DND-41 (cell line): ENCODE data around the gene VWA8.
"Not testable (repeated sequence)": the region's sequence is repeated elsewhere in the genome, so short reads cannot be mapped to it uniquely, and the experiment has no call there.

Experiments used
- ATAC-seq: fragments of 200-7000 bp; cut with Tn5 transposase; 3 replicates; pipeline ENCODE4 v1.9.1; 2021; ENCODE audit warnings: low read depth; ENCODE audit not compliant: insufficient read depth
- DNase-seq: peaks from one replicate; pipeline ENCODE4 v3.0.0-alpha.2; 2020
- H2AFZ ChIP-seq: 2 replicates; pipeline ENCODE4 v1.6.0; 2012; ENCODE audit warnings: low read depth, low read length
- H3K27ac ChIP-seq: 2 replicates; pipeline ENCODE4 v1.5.1; 2012; ENCODE audit warnings: low read length, inconsistent platforms
- H3K27me3 ChIP-seq: fragments of 200-600 bp; sonication (generic); 2 replicates; pipeline ENCODE4 v1.6.0; 2012; ENCODE audit warnings: low read length, mild to moderate bottlenecking, inconsistent platforms; ENCODE audit not compliant: insufficient read depth, poor library complexity
- H3K36me3 ChIP-seq: 2 replicates; pipeline ENCODE4 v1.5.1; 2012; ENCODE audit warnings: low read length, inconsistent platforms; ENCODE audit not compliant: insufficient read depth
- H3K4me1 ChIP-seq: 2 replicates; pipeline ENCODE4 v1.5.1; 2012; ENCODE audit warnings: mild to moderate bottlenecking, low read length; ENCODE audit not compliant: insufficient read depth
- H3K4me2 ChIP-seq: 2 replicates; pipeline ENCODE4 v1.6.0; 2012; ENCODE audit warnings: mild to moderate bottlenecking, moderate library complexity, low read length, inconsistent platforms; ENCODE audit not compliant: insufficient read depth
- H3K4me3 ChIP-seq, 2 experiments: fragments of 200-600 bp in 1 of 2; shearing (Covaris generic) in 1 of 2; 2 replicates each; pipeline ENCODE4 v1.5.1; 2012 to 2016; ENCODE audit warnings: inconsistent platforms in 2 of 2, low read length in 2 of 2, mild to moderate bottlenecking in 2 of 2, low read depth in 1 of 2, moderate library complexity in 1 of 2
- H3K79me2 ChIP-seq: 2 replicates; pipeline ENCODE4 v1.6.0; 2012; ENCODE audit warnings: low read length, inconsistent platforms; ENCODE audit not compliant: insufficient read depth
- H3K9ac ChIP-seq: 2 replicates; pipeline ENCODE4 v1.6.0; 2012; ENCODE audit warnings: low read depth, mild to moderate bottlenecking, inconsistent platforms, low read length, moderate library complexity
- H3K9me3 ChIP-seq: 2 replicates; pipeline ENCODE4 v1.5.1; 2012; ENCODE audit warnings: low read length, moderate library complexity, mild to moderate bottlenecking, inconsistent platforms; ENCODE audit not compliant: insufficient read depth, severe bottlenecking
- H4K20me1 ChIP-seq: 2 replicates; pipeline ENCODE4 v1.6.0; 2012; ENCODE audit warnings: low read length; ENCODE audit not compliant: insufficient read depth
- EZH2 ChIP-seq: IDR thresholded peaks from 3 replicates; pipeline ENCODE4 v1.6.1; 2012; ENCODE audit warnings: borderline replicate concordance, low read depth, mild to moderate bottlenecking, moderate library complexity, low read length, inconsistent platforms; ENCODE audit not compliant: severe bottlenecking
- TF ChIP-seq, protein P1 (sequence below): IDR thresholded peaks from 2 replicates; pipeline ENCODE4 v1.5.1; 2012; ENCODE audit warnings: borderline replicate concordance, low read length, moderate library complexity, mild to moderate bottlenecking; ENCODE audit not compliant: poor library complexity, severe bottlenecking; ENCODE audit errors: extremely low read depth

The VWA8 gene

DNA sequence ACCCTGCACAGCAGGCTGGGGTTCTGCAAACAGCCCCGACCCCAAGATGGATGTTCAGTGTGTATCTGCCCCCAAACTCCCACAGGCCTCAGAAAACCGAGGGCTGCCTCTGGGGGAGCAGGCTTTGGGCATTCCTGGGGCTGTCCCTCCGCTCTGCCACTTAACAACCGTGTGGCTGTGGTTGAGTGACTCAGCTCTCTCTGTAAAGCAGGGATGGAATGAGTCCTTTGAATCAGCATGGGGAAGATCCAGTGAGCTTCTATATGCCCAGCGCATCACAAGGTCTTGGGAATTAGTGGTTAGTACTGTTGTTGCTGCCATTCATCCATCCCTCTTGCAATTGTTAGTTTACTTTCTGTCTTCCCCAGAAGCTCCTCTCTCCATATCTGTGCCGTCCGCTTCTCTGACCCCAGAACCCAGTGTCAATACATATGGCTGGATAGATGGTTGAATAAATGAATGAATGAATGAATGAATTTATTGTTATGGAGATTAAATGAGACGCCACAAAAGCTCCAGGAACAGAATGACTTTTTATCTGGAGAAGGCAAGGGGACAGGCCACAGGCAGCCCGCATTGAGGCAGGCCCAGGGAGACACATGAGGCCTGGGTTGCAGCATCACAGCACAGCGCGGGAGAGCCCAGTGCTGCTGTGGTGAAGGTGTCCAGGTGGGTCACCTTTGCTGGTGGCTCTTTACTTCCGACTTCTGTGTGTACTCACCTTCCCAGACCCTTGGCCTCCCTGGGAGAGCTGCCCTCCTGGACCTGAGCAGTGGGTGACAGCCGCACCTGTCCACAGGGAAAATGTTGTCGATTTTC lies 414.3 kb downstream of the VWA8 start:
- Histone ChIP-seq H2AFZ (no peak overlapping the region), H3K4me1 (no peaks in the 10 kb centered on the region), H3K9me3 (no peaks in the 10 kb centered on the region), H3K27ac (no peak overlapping the region), H3K4me3 (no peak overlapping the region), H3K36me3 (no peaks in the 10 kb centered on the region), H3K27me3 (no peaks in the 10 kb centered on the region), H3K4me2 (no peak overlapping the region), H3K79me2 (no peaks in the 10 kb centered on the region), H3K9ac (no peak overlapping the region), H4K20me1 (no peaks in the 10 kb centered on the region)
- no peak for TF ChIP-seq EZH2
- TF ChIP-seq, protein P1, sequence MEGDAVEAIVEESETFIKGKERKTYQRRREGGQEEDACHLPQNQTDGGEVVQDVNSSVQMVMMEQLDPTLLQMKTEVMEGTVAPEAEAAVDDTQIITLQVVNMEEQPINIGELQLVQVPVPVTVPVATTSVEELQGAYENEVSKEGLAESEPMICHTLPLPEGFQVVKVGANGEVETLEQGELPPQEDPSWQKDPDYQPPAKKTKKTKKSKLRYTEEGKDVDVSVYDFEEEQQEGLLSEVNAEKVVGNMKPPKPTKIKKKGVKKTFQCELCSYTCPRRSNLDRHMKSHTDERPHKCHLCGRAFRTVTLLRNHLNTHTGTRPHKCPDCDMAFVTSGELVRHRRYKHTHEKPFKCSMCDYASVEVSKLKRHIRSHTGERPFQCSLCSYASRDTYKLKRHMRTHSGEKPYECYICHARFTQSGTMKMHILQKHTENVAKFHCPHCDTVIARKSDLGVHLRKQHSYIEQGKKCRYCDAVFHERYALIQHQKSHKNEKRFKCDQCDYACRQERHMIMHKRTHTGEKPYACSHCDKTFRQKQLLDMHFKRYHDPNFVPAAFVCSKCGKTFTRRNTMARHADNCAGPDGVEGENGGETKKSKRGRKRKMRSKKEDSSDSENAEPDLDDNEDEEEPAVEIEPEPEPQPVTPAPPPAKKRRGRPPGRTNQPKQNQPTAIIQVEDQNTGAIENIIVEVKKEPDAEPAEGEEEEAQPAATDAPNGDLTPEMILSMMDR, result no peak
- ATAC-seq (no peak), DNase-seq (no peak)

DNA sequence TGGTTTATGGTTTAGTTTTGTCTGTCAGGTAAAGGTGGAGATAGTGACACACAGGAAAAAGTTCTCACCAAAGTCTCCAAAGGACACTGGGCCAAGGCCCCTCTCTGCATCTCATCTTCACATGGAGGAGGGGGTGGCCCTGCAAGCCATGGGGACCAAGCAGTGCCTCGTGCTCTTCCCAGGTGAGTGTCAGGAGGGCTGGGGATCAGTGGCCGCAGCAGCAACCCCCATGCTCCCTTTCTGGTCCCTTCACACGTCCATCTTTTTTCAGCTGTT lies 415.5 kb downstream of the VWA8 start:
- H3K27ac ChIP-seq, result no peak overlapping the region

DNA sequence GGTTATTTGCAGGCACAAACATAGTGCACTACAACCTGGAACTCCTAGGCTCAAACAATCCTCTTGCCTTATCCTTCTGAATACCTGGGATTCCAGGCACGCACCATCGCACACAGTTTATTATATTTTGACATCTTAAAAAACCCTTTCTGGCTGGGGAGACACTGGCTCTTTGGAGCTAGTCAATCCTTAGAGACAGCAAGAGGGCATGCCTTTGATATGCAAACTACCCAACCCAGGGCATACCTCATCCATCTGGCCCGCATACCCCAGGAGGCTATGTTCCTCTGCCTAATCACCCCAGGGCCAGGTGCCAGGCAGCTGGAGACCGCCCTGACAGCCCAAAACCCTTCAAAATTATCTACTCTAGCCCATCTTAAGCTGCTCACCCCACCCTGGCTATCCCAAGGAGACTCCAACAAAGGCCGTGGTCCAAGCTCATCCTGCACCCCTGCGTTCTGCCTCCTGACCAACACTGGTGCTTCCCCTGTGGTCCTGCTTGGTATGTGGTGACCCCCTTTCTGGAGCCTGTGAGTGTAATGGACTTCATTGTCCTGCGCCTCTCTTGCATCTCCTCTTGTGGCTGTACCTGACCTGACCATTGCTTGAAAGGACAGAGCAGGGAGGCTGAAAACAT lies 417.1 kb downstream of the VWA8 start:
- Histone ChIP-seq H3K9me3 (no peaks in the 10 kb centered on the region), H3K4me2 (no peak overlapping the region), H3K9ac (no peak overlapping the region), H3K4me3 (no peak overlapping the region), H3K79me2 (no peaks in the 10 kb centered on the region), H3K36me3 (no peaks in the 10 kb centered on the region), H3K27me3 (no peaks in the 10 kb centered on the region), H3K27ac (no peak overlapping the region), H4K20me1 (no peaks in the 10 kb centered on the region), H2AFZ (no peak overlapping the region), H3K4me1 (no peaks in the 10 kb centered on the region)
- TF ChIP-seq, protein P1, result no peak
- TF ChIP-seq EZH2, result no peak
- DNase-seq (no peak), ATAC-seq (no peak)

More for the DNA sequence above, 415.5 kb downstream of the VWA8 start:
- no peak overlapping the region for H3K9ac ChIP-seq
- no peaks in the 10 kb centered on the region for H3K4me1 ChIP-seq
- no peaks in the 10 kb centered on the region for H3K9me3 ChIP-seq
- DNase-seq, result no peak
- H4K20me1 ChIP-seq, result no peaks in the 10 kb centered on the region
- no peaks in the 10 kb centered on the region for H3K79me2 ChIP-seq
- H3K4me2 ChIP-seq, result no peak overlapping the region
- no peak overlapping the region for H3K4me3 ChIP-seq
- H3K27me3 ChIP-seq, result no peaks in the 10 kb centered on the region
- H3K36me3 ChIP-seq, result no peaks in the 10 kb centered on the region
- no peak for ATAC-seq
- no peak overlapping the region for H2AFZ ChIP-seq
- no peak for TF ChIP-seq EZH2
- TF ChIP-seq, protein P1, result no peak

DNA sequence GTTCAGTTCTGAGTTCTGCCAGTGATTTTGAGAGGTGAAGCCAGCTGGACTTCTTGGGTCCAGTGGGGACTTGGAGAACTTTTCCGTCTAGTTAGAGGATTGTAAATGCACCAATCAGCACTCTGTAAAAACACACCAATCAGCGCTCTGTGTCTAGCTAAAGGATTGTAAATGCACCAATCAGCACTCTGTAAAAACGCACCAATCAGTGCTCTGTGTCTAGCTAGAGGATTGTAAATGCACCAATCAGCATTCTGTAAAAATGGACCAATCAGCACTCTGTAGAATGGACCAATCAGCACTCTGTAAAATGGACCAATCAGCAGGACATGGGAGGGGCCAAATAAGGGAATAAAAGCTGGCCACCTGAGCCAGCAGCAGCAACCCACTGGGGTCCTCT lies 418.1 kb downstream of the VWA8 start:
- H3K27ac ChIP-seq, H3K9ac ChIP-seq, H3K4me1 ChIP-seq, H3K36me3 ChIP-seq, H3K9me3 ChIP-seq, H3K4me2 ChIP-seq, H2AFZ ChIP-seq, H3K4me3 ChIP-seq, DNase-seq, ATAC-seq, H3K79me2 ChIP-seq, H4K20me1 ChIP-seq, H3K27me3 ChIP-seq: not testable (repeated sequence)
